Measurements from ENCODE around the gene GPC3. TPM values are rescaled to one million over a fixed set of nuclear protein-coding genes. Genes with fewer than 3 reads are reported as not detected.

Gene GPC3
- total RNA-seq = not detected in 2 replicates

GRCh38 chrX:133985164-133985966 lies at the start of gene GPC3:
Gene GPC3, minus strand, starts transcription at chrX:133985594.

All from endothelial cell of coronary artery (primary cell).